Measurements from ENCODE around the gene CFAP46.
"Not testable (repeated sequence)": the region's sequence is repeated elsewhere in the genome, so short reads cannot be mapped to it uniquely, and the experiment has no call there.

The CFAP46 gene

DNA sequence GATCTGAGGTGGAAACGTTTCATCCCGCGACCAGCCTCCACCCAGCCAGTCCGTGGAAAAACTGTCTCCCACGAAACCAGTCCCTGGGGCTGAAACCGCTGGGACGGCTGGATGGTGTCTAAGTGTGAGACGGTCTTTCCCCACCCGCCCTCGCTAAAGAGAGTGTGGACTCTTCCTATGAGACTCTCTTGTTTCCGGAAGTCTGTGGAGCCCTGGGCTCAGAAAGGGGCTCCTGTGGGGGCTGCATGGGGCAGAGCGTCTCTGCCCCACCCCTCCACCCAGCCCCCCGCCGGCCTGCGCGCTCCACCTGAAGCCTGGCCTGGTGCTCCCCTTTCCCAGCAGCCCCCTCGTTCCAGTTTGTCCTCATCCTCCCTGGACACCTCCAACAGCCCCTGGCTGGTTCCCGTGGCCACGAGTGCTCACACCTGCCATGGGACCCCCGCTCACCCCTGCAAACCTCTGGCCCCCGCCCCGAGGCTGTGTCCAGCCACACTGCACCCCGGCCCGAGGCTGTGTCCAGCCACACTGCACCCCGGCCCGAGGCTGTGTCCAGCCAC, 28.7 kb downstream of the CFAP46 start:
- no peak for DNase-seq (ENCODE audit: low read depth, low spot score)

DNA sequence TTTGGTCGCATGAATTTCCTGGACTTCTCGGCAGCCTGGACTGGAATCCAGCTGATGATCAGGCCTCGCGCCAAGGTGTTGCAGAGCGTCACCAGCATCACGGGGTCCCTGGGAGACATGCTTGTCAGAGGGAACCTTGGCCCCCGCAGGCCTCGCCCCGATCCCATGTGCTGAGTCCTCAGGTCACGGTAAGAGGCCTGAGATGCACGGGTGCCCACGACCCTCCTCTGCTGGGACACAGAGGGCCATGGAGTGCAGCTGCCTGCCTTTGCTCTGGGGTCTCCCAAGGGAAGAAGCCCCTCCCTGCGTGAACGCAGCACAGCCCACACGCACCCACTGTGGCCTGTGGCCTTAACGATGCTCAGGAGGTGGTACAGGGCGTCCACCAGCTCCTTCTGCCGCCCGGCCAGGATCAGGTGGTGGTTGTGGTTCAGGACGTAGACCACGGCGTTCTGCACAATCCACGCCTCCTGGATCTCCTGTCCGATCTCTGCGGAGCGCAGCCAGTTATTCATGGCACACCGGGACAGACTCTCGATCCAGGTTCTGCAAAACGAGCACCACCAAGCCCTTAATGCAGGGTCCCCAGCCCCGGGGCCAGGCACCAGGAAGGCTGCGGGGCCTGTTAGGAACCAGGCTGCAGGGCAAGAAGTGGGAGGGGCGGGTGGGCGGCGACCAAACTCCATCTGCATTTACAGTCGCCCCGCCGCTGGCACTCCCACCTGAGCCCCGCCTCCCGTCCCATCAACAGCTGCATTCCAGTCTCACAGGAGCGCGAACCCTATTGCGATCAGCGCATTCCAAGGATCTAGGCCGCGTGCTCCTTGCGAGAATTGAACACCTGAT, 29.4 kb downstream of the CFAP46 start:
- DNase-seq (ENCODE audit: low read depth, low spot score) = peak; percentile 92

DNA sequence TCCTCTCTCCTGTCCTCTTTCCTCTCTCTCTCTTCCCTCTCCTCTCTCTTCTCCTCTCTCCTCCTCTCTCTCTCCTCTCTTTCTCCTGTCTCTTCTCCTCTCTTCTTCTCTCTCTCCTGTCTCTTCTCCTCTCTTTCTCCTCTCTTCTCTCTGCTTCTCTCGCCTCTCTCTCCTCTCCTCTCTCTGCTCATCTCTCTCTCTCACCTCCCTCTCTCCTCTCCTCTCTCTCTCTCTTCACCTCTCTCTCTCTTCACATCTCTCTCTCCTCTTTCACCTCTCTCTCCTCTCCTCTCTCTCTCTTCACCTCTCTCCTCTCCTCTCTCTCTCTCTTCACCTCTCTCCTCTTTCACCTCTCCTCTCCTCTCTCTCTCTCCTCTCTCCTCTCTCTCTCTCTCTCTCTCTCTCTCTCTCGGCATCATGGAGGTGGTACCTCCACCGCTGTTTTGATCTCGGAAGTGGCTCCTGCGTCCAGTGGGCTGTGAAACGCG, 30.1 kb downstream of the CFAP46 start:
- DNase-seq (ENCODE audit: low read depth, low spot score) = no peak

DNA sequence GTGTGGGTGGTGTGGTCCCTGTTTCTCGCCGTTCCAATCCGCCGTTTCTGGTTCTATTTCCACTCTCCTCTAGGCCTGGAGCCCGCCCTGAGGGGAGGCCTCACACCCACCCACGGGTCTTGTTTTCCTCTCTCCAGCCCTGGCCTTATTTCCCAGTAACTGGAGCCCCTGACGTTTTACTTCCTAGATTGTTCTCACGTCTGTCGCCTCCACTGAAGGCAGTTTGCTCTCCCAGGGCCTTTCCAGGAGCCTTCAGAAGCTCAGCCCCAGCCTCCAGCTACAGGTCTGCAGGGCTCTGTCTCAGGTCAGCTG, 30.6 kb downstream of the CFAP46 start:
- no peak for DNase-seq (ENCODE audit: low read depth, low spot score)

DNA sequence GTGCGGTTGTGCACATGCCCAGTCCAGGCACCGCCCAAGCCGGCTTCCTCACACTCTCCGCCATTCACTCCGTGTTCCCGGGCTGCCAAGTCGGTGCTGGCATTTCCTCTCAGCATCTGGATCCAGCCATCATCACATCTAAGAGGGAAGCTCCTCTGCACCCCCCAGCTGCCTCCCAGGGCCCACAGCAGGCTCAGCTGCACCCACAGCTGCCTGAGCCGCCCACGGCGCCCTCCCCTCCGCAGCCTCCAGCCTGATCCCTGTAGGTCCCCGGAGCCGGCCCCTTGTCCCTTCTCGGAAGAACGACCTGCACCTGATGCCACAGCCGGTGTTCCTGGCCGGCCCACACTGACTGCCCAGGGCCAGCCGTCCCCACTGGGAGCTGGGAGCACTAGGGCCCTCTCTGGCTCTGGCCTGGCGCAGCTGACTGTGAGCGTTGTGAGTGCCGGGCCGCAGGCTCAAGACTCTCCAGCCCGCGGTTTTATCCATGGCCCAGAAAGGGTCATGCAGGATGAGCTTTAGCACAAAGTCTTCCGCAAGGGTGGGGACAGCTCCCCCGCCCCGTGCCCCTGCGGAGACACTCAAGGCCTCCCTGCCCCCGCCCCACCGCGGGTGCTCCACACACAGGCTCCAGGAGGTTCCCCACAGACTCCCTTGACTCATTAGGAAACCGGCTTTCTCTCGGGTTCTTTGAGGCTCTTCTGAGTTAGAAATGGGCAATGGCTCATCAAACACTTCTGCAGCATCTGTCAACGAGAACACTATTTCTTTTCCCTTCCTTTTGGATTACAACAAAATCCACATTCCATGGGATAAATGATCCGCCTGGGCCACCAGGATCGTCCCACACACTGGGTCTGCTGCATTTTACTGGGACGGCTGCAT, 31.2 kb downstream of the CFAP46 start:
- no peak for DNase-seq (ENCODE audit: low read depth, low spot score)

GRCh38 chr10:132910186-132910880, 32.0 kb downstream of the CFAP46 start:
- DNase-seq (ENCODE audit: low read depth, low spot score) = no peak

GRCh38 chr10:132909491-132910071, 32.8 kb downstream of the CFAP46 start:
- no peak for DNase-seq (ENCODE audit: low read depth, low spot score)

DNA sequence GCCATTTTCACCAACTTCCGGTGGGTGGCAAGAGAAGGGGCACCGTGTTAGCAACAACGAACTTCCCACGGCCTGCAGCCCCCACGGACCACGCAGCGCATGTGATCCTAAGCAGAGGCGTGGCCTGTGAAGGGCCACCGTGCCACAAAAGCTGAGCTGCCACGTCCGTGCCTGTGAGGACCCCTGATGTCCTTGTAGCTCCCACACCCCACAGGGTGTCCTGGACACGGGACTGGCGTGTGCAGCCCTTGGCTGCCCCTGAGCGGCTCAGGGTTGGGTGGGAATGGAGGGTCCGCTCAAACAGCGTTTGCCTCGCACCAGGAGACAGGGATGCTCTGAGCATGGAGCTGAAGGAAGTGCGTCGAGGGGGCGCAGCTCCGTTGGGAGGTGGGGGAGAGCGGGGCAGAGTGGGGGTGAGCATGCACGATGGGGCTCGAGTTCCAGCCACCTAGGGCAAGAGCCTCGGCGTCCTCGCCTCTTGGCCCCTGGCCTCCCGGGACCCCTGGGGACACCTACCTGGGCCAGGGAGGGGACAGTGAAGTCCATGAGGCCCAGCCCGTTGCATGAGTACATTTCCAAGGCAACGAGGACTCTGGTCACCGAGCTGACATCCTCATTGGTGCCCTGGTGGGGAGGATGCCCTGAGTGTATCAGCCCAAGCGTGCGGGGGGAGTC, 33.6 kb downstream of the CFAP46 start:
- no peak for DNase-seq (ENCODE audit: low read depth, low spot score)

DNA sequence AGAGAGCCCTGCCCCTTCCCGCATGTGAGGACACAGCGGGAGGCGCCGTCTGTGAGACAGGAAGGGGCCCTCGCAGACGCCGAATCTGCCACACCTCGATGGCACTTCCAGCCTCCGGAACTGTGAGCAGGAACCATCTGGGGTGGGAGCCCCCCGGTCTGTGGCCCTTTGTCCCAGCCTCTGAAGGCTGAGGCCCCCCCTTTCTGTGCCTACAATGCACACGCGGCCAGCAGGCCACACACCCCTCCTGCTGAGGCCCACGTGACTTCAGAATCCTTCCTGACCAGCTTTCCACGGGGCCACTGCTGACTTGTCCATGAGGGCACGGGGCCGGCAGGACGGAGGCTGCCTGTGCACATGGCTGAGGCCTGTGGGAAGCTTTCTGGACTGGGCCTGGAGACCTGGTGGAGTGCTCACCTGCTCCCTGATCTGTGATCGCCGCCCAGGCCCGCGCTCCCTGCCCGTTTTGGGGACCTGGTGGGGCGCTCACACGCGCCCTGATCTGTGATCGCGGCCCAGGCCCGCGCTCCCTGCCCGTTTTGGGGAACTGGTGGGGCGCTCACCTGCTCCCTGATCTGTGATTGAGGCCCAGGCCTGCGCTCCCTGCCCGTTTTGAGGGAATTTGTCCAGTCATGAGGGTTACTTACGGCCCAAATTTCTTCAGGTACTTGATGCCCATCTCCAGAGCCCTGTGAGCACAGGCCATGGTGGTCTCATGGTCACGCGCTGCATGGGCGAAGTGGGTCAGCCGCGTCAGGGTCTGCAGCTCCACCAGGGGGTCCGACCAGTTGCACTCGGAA, 34.3 kb downstream of the CFAP46 start:
- no peak for DNase-seq (ENCODE audit: low read depth, low spot score)

DNA sequence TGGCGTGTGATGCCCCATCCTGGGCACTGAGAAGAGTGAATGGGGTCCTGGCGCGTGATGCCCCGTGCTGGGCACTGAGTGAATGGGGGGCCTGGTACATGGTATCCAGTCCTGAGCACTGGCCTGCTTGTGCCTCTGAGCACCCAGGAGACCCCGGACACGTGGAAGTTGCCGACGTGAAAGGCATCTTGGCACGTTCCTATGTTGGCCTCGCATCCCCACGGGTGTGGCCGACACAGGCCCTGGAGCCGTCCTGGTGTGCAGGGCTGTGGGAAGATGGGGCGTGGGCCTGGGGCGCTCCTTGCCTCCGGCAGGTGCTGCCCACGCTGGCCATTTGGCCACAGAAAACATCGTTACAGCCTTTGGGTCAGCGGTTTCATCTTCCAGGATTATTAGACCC, 35.5 kb downstream of the CFAP46 start:
- no peak for DNase-seq (ENCODE audit: low read depth, low spot score)

DNA sequence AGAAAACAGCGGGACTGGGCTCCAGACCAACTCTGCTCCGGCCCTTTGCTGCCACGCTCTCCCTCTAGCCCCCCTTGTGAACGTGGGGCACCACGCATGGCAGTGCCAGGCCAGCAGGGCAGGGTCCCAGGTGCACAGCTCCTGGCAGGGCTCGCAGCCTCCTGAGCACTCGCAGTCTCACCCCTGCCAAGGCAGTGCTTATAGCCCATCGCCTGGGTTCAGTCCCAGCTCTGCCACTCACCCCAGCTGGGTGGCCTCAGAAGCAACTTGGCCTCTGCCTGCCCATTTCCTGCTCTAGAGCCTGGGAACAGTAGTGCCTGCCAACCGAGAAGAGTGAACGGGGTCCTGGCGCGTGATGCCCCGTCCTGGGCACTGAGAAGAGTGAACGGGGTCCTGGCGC, 36.3 kb downstream of the CFAP46 start:
- no peak for DNase-seq (ENCODE audit: low read depth, low spot score)

DNA sequence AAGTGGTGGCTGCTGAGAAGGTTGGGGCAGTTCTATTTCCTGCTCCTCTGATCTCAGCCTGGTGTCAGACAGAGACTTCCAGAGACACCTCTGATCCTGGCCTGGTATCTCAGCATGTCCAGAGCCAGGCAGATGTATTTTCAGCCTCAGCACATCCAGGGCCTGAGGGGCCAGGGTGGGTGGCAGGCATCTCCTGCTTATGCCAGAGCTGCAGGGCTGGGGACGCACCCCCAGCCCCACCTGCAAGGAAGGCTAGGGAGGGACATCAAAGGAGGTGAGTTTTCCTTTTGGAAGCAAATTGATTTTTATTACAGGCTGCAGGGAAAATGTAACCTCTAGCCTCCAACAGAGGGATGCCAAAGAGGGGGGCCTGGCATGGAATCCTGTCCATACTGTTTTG, 36.7 kb downstream of the CFAP46 start:
- no peak for DNase-seq (ENCODE audit: low read depth, low spot score)

GRCh38 chr10:132904814-132905649, 37.3 kb downstream of the CFAP46 start:
- no peak for DNase-seq (ENCODE audit: low read depth, low spot score)

- peak; percentile 60 for DNase-seq (ENCODE audit: low read depth, low spot score)
These were observed 38.1 kb downstream of the CFAP46 start for GRCh38 chr10:132904181-132904813.

GRCh38 chr10:132902656-132903575, 39.5 kb downstream of the CFAP46 start:
- DNase-seq (ENCODE audit: low read depth, low spot score) = not testable (repeated sequence)

DNA sequence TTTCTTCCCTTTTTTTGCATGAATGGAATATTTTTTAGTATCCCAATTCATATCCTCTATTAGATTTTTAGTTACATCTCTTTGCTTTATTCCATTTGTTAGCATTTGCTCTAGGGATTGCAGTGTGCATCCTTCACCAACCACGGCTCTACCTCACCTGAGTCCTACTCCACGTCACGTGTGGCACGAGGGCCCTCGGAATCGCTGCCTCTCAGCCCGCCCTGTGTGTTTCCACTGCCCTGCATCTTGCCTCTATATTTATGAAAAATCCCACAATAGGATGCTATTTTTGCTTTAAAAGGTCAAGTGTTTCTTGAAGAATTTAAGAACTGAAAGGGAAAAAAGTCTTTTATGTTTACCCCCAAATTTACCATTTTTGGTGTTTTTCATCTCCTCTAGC, 41.0 kb downstream of the CFAP46 start:
- no peak for DNase-seq (ENCODE audit: low read depth, low spot score)

DNA sequence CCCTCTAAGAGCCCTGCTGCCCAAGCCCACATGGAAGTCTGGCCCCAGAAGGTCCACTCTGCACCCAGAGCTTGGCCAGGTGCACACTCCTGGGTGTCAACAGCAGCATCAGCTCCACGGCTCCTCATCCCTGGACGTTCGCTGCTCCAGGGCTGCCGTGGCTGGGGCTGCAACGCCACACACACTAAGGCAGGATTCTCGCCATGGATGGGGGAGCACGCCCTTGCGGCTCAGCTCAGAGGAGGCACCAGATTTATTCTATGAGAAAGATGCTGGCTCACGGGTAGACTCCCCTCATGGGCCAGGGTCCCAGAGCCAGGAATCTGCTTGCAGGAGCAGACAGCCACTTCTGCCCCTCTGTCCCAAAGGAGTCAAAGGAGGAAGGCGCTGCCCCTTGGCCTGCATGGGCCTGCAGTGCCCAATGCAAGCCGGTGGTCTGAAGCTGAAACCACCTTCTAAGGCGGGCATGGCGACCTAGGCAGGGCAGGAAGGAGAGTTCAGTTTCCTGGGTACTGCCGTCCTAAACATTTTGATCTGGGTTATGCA, 42.1 kb downstream of the CFAP46 start:
- DNase-seq (ENCODE audit: low read depth, low spot score) = no peak
